GM19372 (cell line): Measurements from ENCODE around the gene PLIN5.

Experiments used
- ATAC-seq: cut with Tn5 transposase; IDR thresholded peaks from one replicate; pipeline ENCODE4 v1.9.1; 2021; ENCODE audit warnings: mild to moderate bottlenecking, low read depth, moderate library complexity; ENCODE audit not compliant: unreplicated experiment

The PLIN5 gene

DNA sequence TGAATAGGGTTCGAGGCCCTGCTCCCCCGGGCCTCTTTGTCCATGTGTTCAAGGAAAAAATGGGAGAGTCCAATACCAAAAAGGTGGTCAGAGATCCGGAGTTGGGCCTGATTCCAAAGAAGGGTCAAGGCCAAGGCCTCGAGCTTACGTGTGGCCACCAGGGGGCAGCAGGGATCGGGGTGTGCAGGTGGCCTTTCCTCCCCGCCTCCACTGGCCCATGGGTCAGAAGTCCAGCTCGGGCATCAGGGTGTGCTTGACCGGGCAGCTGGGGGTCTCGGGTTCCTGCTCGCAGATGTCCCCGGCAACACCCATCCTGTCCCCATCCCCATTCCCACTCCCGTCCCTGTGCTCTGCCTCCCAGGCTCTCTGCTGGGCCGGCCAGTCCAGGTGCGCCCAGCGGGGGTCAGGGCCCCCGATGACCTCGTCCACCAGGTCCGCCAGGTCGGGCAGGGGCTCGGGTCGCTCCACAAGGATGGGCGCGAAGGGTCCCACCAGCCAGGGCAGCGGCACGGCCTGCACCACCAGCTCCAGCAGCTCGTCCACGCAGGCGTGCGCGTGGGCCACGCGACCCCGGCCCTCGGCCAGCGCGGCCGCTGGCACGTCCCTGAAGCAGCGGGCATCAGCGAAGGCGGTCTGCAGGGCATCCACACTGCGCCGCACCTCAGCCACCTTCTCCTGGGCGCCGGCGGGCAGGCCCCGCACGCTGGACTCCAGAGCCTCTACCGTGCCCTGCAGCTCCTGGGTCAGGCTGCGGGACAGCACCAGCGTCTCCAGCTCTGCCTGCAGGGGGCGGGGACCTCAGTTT is 11.5 kb downstream of the PLIN5 start:
- no peak for ATAC-seq

DNA sequence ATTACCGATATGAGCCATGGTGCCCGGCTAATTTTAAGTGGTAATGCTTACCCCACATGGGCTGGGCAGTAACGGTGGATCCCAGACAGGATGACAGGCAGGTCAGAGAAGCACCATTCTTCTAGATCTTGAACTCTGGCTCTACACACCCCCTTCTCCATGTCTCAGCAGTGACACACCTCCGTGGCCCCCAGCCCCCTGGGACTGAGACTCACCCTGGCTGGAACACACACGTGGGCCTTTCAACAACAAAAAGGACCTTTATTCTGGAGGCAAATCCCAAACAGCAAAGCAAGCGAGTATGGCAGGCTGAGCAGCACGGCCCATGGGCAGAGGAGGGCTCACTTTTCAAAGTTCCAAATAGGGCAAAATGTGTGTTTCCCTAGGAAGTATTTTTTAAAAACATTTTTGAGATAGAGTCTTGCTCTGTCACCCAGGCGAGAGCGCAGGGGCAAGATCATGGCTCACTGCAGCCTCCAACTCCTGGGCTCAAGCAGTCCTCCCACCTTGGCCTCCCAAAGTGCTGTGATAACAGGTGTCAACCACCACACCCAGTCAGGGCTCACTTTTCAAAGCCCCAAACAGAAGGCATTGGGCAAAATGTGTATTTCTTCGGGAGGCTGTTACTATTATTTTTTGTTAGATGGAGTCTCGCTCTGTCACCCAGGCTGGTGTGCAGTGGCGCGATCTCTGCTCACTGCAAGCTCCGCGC is 12.6 kb downstream of the PLIN5 start:
- ATAC-seq = no peak

DNA sequence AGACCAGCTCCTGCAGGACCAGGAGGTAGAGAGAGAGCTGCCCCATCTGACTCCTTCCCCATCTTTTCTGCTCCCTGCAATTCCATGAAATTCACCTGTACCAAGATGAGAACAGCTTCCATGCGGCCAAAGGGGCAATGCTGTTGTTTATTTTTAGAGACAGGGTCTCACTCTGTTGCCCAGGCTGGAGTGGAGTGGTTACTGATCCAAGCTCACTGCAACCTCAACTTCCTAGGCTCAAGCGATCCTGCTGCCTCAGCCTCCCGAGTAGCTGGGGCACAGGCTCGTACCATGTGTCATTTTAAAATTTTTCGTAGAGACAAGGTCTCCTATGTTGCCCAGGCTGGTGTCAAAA is 13.2 kb downstream of the PLIN5 start:
- ATAC-seq = no peak

DNA sequence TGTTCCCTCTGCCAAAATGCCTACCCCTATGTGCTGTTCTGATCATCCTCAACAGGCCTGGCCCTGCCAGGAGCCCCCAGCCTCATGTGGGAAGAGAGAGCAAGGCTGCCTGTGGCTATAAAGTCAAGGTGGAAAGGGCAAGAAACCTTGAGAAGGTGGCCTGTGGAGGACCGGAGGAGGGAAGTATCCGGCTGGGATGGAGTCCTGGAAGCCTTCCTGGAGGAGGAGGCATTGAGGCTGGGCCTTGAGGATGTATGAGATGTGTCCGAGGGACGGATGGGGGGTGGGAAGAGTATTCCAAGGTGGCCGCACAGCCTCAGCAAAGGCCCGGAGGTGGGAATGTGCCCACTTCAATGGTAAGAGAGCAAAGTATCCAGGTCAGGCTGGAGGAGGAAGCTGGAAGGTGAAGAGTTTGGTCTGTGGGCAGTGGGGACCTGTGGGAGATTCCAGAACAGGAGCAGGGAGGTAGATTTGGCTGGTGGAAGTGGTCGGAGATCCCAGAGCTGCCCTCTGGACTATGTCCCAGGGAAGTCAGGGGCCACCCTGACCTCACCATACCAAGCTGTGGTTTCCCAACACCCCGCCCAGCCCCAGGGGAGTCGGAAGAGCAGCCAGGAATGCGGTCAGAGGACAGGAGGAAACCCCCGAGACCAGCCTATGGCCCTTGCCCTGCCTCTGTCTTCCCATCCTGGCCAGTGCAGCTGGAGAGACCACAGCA is 13.7 kb downstream of the PLIN5 start:
- no peak for ATAC-seq

DNA sequence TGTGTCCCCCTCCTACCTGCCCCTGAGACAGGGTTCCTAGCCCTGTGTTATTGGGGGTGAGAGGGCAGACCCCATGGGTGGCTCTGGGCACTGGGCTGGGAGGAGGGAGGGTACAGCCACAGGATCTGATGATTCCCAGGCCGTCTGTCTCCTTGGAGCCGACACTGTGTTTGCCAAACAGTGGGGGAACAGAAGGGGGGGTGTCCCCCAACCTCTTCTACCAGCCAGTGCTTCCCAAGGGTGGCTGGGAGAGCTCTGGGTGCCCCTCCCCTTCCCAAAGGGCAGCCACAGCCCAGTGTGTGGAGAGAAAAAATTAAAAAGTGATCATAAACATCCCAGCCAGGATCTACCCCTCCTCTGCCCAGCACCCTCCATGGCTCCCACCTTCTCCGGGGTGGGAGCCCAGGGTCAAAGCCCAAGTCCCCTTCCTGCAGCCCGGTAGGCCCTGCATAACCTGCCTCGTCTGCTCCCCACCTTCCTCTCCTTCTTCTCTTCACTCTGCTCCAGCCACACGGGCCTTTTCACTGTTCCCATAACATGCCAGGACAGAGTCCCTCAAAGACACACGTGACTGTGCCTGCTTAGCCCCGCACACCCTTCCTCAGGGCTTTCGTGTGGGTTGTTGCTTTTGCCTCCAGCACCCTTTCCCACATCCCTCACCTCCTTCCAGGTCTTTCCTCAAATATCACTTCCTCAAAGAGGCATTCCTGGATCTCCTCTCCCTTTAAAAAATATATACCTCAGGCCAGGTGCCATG is 15.3 kb downstream of the PLIN5 start:
- ATAC-seq = no peak

DNA sequence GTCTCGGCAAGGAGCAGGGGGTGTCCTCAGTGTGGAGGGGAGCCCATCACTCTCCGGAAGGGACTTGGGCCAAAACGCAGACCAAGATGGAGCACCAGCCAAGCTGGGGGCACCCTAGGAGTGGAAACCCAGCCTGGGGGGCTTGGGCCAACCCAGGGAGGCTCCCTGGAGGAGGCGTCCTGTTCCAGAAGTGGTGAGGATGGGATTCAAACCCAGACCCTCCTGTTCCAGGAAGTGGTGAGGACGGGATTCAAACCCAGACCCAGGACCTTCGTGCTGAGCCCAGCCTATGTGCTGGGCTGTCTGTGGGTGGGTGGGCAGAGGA is 15.9 kb downstream of the PLIN5 start:
- ATAC-seq = no peak

DNA sequence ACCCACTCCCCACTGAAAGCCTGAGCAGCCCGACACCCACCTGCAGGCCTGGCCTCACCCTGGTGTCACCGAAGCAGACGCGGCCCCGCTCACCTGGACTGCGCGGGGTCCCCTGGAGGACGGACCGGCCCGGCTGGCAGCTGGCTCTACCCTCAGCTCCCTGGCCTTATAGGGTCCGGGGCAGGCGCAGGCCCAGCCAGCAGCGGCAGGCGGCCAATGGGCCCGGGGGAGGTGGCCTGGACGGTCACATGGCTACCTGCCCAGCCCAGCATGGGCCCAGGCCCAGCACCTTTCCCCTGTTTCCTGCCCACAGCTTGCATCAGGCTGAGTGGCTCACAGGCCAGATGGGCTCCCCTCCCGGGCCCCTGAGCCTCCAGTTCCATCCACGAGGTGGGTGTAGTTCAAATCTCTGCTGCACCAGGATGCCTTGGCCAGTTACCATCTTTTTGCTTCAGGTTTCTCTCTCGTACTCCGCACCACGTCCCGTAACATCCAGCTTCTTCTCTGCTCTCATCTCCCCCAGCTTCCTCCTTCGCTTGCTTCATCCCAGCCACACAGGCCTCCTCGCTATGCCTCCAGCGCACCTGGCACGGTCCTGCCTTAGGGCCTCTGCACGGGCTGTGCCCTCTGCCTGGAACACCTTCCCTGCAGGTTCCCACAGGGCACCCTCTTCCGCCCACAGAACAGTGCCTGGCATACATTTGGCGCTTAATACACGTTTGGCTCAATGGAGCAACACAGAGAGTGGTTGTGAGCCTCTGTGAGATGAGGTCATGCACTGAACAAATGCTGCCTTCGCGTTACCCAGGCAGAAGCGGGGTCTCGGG is 16.5 kb downstream of the PLIN5 start, which contains the start of gene PLIN4:
Gene PLIN4, minus strand, starts transcription at position 142 of the 827 bp plus-strand sequence. CDS start 214 bp downstream, outside the sequence.
- ATAC-seq = no peak

DNA sequence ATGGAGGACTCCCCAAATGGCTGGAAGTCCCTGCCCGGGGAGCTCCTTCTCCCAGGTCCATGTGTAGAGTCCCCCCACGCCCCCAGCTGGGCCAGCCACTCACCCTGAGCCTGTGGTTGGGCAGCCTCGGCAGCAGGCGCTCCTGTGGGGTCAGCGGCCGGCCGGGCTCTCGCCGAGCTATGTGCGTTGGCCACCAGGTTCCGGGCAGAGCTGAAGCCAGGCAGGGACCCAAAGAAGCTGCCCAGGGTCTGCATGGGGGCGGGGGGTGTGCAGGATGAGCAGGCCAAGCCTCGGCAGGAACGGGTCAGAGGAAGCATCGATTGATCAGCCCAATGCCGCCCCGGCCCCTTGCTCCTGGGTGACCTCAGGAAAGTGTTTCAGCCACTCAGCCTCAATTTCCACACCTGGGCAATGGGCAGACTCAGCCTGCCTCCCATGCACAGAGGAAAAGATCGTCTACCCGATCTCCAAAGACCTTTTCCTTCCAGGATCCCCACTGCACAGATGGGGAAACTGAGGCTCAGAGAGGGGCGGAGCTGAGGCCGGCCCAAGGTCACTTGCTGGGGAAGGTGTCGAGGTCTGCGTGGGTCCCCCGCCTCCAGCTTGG is 17.5 kb downstream of the PLIN5 start:
- no peak for ATAC-seq

DNA sequence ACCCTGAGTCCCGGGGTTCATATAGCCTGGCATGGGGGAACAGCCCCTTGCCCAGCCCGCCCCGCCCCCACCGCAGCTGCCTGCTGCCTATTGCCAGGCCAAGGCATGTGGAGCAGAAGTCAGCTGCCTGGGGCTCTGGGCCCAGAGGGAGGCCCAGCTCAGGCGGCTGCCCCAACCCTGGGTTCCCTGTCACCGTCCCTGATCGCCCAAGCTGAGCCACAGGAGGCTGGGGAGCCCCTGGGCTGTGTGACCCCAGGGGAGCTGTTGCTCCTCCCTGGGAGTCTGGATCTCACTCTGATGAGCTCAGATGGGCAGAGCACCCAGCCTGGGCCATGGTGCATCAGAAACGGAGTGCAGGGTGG is 18.1 kb downstream of the PLIN5 start:
- ATAC-seq = no peak

DNA sequence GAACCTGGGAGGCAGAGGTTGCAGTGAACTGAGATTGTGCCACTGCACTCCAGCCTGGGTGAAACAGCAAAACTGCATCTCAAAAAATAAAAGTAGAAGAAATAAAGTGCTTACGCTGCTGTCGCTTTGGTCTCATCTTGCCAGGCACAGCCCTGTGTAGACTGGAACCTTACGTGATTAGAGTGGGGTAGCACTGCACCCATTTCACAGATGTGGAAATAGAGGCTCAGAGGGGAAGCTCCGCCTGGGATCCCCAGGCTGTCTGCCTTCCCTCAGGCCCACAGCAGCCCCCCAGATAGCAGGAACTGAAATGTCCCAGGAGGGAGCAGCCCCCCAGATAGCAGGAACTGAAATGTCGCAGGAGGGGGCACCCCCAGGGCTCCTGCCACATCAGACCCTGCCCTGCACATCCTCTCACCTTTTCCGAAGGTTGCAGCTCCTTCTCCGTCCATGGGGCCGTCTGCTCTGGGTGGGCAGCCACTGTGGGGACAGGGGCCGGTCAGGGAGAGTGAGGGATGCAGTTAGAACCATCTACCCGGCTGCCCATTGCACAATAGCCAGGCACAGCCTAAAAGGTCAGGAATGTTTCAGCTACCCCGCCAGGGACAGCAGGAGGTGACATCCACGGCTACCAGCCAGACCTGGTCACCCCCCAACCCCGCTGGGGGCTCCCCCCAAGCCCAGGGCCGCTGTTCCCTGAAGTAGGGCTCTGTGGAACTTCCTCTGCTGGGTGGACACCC is 18.7 kb downstream of the PLIN5 start:
- no peak for ATAC-seq

DNA sequence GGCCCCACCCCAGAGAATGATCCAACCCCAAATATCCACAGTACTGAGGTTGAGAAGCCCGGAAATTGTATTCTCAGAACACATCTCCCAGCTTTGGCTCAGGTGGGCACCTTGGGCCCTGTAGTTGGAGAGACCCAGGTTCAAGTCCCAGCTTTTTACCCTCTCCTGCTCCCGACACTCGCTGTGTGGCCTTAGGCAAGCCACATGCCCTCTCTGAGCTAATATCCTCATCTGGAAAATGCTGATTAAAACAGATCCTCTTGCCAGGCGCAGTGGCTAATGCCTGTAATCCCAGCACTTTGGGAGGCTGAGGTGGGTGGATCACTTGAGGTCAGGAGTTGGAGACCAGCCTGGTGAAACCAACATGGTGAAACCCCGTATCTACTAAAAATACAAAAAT is 19.3 kb downstream of the PLIN5 start:
- no peak for ATAC-seq

DNA sequence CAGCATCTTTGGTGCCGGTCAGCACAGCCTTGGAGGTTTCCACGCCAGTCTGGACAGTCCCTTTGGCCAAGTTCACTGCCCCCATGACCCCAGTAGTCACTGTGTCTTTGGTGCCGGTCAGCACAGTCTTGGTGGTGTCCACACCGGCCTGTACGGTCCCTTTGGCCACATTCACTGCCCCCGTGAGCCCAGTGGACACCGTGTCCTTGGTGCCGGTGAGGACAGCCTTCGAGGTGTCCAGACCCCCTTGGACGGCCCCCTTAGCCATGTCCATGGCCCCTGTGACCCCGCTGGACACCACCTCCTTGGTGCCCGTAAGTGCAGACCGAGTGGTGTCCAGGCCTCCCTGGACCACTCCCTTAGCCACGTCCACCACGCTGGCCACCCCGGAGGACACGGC is 21.8 kb downstream of the PLIN5 start:
- ATAC-seq = no peak

DNA sequence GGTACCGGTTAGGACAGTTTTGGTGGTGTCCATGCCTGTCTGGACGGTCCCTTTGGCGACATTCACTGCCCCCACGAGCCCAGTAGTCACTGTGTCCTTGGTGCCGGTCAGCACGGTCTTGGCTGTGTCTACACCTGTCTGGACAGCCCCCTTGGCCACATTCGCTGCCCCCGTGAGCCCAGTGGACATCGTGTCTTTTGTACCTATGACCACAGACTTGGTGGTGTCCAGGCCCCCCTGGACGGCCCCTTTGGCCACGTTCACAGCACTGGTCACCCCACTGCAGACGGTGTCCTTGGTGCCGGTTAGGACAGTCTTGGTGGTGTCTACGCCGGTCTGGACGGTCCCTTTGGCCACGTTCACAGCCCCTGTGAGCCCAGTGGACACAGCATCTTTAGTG is 23.0 kb downstream of the PLIN5 start:
- no peak for ATAC-seq

DNA sequence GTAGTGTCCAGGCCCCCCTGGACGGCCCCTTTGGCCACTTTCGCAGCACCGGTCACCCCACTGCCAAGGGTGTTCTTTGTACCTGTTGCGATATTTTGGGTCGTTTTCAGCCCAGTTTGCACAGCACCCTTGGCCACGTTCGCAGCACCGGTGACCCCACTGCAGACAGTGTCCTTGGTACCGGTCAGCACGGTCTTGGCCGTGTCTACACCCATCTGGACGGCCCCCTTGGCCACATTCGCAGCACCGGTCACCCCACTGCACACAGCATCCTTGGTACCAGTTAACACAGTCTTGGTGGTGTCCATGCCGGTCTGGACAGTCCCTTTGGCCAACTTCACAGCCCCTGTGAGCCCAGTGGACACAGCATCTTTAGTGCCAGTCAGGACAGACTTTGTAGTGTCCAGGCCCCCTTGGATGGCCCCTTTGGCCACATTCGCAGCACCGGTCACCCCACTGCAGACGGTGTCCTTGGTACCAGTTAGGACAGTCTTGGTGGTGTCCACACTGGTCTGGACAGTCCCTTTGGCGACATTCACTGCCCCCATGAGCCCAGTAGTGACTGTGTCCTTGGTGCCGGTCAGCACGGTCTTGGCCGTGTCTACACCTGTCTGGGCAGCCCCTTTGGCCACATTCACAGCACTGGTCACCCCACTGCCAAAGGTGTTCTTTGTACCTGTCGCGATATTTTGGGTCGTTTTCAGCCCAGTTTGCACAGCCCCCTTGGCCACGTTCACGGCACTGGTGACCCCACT is 23.5 kb downstream of the PLIN5 start:
- no peak for ATAC-seq

DNA sequence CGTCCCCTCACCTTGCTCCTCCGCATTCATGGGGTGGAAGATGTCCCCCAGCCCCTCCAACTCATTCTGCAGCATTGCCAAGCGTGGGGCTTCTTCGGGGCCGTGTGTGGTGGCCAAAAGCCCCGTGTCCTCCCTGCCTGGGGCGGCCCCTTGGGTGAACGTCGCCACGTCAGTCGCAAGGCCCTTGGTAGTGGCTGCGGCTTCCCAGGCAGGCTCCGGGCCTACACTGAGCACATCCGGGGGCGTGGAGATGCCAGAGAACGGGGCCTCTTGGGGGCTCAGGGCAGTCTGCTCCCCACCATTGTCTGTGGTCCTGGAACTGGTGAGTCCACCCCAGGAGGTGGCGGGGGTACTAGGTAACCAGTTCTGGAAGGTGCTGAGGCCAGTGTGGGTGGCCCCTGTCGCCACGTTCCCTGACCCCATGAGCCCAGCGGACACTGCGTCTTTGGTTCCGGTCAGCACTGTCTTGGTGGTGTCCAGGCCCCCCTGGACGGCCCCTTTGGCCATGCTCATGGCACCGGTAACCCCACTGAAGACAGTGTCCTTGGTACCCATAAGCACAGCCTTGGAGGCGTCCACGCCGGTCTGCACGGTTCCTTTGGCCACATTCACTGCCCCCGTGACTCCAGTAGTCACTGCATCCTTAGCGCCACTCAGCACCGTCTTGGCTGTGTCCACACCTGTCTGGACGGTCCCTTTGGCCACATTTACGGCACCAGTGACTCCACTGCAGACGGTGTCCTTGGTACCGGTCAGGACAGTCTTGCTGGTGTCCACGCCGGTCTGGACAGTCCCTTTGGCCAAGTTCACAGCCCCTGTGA is 24.4 kb downstream of the PLIN5 start:
- no peak for ATAC-seq

DNA sequence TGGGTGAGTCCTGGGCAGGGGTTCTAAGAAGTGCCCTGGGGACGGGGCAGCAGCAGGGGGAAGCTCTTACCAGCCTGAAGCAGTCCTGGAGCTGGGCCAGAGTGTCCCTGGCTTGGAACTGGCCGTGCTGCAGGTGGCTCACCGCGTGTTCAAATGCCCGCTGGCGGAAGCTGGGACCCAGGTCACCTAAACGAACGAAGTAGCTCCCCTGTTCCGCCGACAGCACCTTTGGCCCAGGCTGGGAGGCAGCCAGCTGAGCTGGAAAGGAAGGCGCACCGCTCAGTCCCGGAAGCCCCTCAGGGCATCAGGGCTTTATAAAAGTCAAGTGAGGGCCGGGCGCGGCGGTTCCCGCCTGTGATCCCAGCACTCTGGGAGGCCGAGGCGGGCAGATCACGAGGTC is 26.3 kb downstream of the PLIN5 start:
- no peak for ATAC-seq

DNA sequence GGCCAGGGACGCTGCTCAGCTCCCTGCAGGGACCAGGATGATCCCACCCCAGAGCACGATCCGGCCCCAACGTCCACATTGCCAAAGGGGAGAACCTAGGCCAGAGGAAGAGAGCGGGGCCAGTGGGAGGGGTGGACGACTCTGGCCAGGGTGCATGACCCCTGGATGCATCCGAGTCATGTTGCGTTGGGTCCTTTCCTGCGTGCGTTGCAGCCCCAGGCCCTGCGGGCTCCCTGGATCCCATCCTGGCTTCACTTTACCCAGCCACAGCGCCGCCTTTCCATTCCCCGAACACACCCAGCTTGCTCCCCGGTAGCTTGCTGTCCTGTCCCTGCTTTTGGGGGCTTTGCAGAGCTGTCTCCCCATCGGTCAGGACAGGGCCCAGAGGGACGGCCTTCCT is 27.2 kb downstream of the PLIN5 start:
- ATAC-seq = no peak

DNA sequence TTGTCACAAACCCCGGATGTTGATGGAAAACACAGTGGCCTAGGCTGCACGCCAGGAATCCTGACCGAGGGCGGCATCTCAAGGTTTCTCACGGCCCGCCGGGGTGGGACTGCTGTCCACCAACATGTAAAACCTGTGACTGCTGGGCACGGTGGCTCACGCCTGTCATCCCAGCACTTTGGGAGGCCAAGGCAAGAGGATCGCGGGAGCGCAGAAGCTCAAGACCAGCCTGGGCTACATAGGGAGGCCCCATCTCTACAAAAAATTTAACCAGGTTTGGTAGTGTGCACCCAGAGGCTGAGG is 27.9 kb downstream of the PLIN5 start:
- no peak for ATAC-seq
